Activated naive CD8-positive, alpha-beta T cell treated with anti-CD3 and anti-CD28 coated beads, Interleukin-2, amount 10 ng/mL, durations not matched to agents 7 days and 5 days (primary cell): ENCODE data around the gene PLAAT2. TPM values are rescaled to one million over a fixed set of nuclear protein-coding genes. Genes with fewer than 3 reads are reported as not detected.

Experiments used
- ATAC-seq: fragments of 150-1000 bp; cut with Tn5 transposase; one replicate; pipeline ENCODE4 v1.10.0; 2021; ENCODE audit warnings: low read depth, moderate library complexity
- POLR2A ChIA-PET: fragments of 350-600 bp; sonication (Branson Sonifier 250); formaldehyde crosslinking; loops from one replicate; lab custom pipeline; 2021; ENCODE audit warnings: antibody characterized with exemption; lab: Charles Lee
- DNase-seq: peaks from one replicate; pipeline ENCODE4 v3.0.0; 2021
- H3K27ac Mint-ChIP-seq: one replicate; pipeline ENCODE4 v1.8.0; 2022; ENCODE audit warnings: mild to moderate bottlenecking, mixed read lengths
- H3K27me3 Mint-ChIP-seq: one replicate; pipeline ENCODE4 v1.8.0; 2022; ENCODE audit warnings: mild to moderate bottlenecking, moderate library complexity, mixed read lengths
- H3K36me3 Mint-ChIP-seq: one replicate; pipeline ENCODE4 v1.8.0; 2021; ENCODE audit warnings: mild to moderate bottlenecking, mixed read lengths
- H3K4me1 Mint-ChIP-seq: one replicate; pipeline ENCODE4 v1.8.0; 2021; ENCODE audit warnings: mixed read lengths
- H3K4me3 Mint-ChIP-seq: one replicate; pipeline ENCODE4 v1.8.0; 2022; ENCODE audit warnings: mild to moderate bottlenecking, moderate library complexity, mixed read lengths
- H3K9me3 Mint-ChIP-seq: one replicate; pipeline ENCODE4 v1.8.0; 2021; ENCODE audit warnings: mixed read lengths
- total RNA-seq, 2 experiments: library from RNA; stranded (reverse); gene quantifications; one replicate each; pipeline ENCODE4 v1.2.3, GENCODE V29; 2021

The PLAAT2 gene
- total RNA-seq, 2 experiments from 2014 or later = 0.58 TPM; not detected in 1

DNA sequence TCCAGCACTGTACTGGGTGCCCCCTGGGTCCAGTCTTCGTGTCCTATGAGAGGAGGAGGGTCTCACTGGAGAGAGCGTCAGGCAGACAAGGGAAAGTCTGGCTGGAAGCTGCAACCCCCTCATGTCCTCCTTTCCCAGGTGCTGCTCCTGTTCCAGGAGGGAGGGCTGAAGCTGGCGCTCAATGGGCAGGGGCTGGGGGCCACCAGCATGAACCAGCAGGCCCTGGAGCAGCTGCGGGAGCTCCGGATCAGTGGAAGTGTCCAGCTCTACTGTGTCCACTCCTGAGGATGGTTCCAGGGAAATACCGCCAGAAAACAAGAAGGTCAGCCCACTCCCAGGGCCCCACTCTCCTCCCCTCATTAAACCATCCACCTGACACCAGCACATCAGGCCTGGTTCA lies 47.1 kb downstream of the PLAAT2 start:
- Mint-ChIP-seq H3K4me1 (peaks cover 5% of the 10 kb centered on the region), H3K4me3 (no peak overlapping the region), H3K36me3 (no peaks in the 10 kb centered on the region), H3K27ac (no peak overlapping the region), H3K27me3 (no peaks in the 10 kb centered on the region), H3K9me3 (no peaks in the 10 kb centered on the region)
- ATAC-seq = no peak
- POLR2A ChIA-PET = no interaction called here
- DNase-seq = no peak

DNA sequence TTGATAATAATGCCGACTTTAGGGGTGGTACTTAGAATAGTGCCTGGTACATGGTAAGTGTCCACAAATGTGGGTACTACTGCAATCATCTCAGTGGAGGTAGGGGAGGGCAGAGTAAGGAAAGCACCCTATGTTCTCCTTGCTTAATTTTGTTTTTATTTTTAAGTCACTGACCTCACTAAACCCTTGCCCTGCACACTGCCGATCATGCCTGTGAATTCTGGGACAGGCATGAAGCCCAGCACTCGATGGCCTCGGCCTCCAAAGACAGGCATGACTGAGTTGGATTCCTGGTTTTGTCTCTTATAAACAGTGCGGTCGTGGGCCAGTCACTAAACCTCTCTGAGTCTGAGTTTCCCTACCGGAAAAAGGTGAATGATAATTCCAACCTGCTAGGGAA lies 50.4 kb downstream of the PLAAT2 start:
- H3K36me3 Mint-ChIP-seq = no peaks in the 10 kb centered on the region
- no peak overlapping the region for H3K27ac Mint-ChIP-seq
- H3K27me3 Mint-ChIP-seq = no peaks in the 10 kb centered on the region
- POLR2A ChIA-PET = interaction anchor here (0.7 kb wide), 1 partner anchor 614 kb away, joined by 6 read pairs; no protein-coding TSS in a partner anchor
- DNase-seq (no peak), ATAC-seq (no peak)
- no peaks in the 10 kb centered on the region for H3K4me1 Mint-ChIP-seq
- no peak overlapping the region for H3K4me3 Mint-ChIP-seq
- H3K9me3 Mint-ChIP-seq = no peaks in the 10 kb centered on the region

DNA sequence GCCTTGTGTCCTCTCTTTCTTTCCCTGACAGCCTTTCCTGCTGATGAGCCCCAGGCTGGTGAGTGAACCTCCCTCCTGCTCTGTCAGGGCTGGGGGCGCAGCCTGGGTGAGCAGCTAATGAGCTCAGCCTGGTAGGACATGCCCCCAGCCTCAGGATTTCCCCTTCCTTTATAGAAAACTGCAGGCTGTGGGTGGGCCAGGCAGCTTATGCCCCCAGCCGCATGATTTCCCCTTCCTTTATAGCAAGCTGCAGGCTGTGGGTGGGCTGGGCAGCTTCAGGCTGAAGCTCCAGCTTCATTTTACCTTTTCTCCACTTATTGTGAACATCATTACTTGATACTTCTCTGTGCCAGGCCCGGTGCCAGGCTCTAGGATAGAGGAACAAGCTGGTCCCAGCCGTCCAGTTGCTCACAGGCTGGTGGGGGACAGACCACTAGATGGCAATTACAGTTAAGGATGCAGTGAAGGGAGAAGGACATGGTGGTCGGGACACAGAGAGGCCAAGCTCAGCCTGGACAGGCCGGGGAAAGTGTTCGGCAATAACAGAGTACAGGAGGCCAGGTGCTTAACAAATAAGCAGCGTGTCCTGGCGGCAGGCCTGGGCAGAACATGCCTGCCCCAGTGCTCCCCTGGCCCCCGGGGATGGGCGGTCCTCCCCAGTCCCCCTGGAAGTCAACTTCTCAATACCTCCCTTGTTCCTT lies 52.0 kb downstream of the PLAAT2 start:
- DNase-seq (no peak), ATAC-seq (no peak)
- H3K4me1 Mint-ChIP-seq = no peaks in the 10 kb centered on the region
- no peaks in the 10 kb centered on the region for H3K27me3 Mint-ChIP-seq
- H3K9me3 Mint-ChIP-seq = no peaks in the 10 kb centered on the region
- H3K4me3 Mint-ChIP-seq = no peak overlapping the region
- no peaks in the 10 kb centered on the region for H3K36me3 Mint-ChIP-seq
- H3K27ac Mint-ChIP-seq = no peak overlapping the region
- POLR2A ChIA-PET = no interaction called here

DNA sequence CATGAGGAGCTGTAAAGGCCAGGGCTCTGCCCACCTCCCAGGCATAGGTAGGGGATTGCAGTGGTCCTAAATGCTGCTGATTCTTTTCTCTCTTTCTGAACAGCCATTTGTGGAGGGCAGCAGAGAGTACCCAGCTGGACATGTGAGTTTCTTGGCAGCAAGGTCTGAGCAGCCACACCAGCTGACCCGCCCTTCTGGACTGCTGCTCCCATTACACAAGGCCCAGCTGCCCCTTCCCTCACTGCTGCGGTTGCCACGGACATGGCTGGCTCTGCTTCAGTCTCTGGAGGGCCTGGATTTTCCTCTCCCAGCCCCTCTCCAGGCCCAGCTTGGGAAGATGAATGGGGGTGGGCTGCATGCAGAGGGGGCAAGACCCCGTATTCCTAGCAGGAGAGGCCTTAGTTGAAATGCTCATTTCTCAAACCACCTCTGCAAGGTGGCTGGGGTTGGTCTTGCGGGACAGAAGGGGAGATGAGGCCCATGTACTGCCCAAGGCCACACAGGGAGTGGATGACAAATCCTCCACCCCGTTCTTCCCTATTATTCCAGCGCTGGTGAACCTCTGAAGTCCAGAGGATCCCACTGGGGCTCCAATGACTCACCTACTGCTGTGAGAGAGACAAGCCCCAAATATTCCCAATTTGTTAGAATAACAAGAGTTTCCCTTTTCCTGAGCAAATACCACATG lies 52.7 kb downstream of the PLAAT2 start:
- DNase-seq (no peak), ATAC-seq (no peak)
- POLR2A ChIA-PET = no interaction called here
- Mint-ChIP-seq H3K4me1 (no peaks in the 10 kb centered on the region), H3K27ac (no peak overlapping the region), H3K36me3 (no peaks in the 10 kb centered on the region), H3K9me3 (no peaks in the 10 kb centered on the region), H3K4me3 (no peak overlapping the region), H3K27me3 (no peaks in the 10 kb centered on the region)

DNA sequence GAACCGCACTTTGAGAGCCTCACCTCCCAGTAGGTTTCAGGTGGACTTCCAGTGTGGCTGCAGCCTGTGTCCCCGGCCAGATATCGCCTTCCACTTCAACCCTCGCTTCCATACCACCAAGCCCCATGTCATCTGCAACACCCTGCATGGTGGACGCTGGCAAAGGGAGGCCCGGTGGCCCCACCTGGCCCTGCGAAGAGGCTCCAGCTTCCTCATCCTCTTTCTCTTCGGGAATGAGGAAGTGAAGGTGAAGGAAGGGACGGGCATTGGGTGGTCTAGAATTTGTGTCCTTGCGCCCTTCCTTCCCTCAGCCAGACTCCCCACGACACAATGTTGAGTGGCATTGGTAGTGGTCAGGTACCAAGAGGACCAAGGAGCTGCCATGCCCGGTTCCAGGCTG lies 54.4 kb downstream of the PLAAT2 start:
- no peaks in the 10 kb centered on the region for H3K9me3 Mint-ChIP-seq
- no peaks in the 10 kb centered on the region for H3K27me3 Mint-ChIP-seq
- POLR2A ChIA-PET = no interaction called here
- no peak overlapping the region for H3K27ac Mint-ChIP-seq
- DNase-seq = no peak
- no peak overlapping the region for H3K4me3 Mint-ChIP-seq
- no peaks in the 10 kb centered on the region for H3K36me3 Mint-ChIP-seq
- no peak for ATAC-seq
- peaks cover 2% of the 10 kb centered on the region for H3K4me1 Mint-ChIP-seq

DNA sequence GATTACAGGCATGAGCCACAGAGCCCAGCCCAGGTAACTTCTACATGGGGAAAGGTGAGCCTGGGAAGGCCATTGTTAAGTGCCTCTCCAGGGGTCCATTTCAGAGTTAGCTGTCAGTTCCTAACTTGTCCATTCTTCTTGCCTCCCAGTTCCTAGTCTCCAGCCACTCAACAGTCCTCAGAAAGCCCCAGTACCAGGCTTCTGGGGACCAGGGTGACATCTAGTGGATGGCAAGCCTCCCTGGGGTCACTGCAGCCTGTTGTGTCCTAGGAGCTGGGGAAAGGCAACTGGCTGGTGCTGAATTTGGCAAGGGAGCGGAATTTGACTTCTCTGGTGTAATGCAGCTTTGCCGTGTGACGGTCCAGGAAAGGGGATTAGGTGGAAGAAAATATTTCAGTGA lies 55.2 kb downstream of the PLAAT2 start:
- Mint-ChIP-seq H3K4me3 (no peak overlapping the region), H3K27me3 (no peaks in the 10 kb centered on the region), H3K9me3 (no peaks in the 10 kb centered on the region), H3K4me1 (peaks cover 2% of the 10 kb centered on the region), H3K27ac (no peak overlapping the region), H3K36me3 (peaks cover 2% of the 10 kb centered on the region)
- POLR2A ChIA-PET = interaction anchor here (0.6 to 0.7 kb wide), 2 partner anchors 88 to 167 kb away, joined by 3 to 6 read pairs; no protein-coding TSS in a partner anchor
- DNase-seq (peak; percentile 24), ATAC-seq (no peak)

DNA sequence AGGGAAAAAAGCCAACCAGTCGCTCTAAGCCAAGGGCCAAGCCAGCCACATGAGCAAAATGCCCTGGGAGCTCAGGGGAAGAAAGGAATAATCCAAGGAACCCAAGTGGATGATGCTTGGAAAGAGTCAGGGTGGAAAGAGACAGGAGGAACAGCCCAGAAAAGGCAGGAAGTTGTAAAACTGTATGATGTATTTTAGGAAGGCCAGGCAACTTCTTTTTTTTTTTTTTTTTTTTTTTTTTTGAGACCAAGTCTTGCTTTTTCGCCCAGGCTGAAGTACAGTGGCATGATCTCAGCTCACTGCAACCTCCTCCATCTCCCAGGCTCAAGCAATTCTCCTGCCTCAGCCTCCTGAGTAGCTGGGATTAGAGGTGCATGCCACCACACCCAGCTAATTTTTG lies 55.7 kb downstream of the PLAAT2 start:
- Mint-ChIP-seq H3K4me3 (no peak overlapping the region), H3K27ac (no peak overlapping the region), H3K36me3 (peaks cover 5% of the 10 kb centered on the region), H3K27me3 (no peaks in the 10 kb centered on the region), H3K4me1 (peaks cover 4% of the 10 kb centered on the region), H3K9me3 (peaks cover 2% of the 10 kb centered on the region)
- no peak for DNase-seq
- ATAC-seq = no peak
- POLR2A ChIA-PET = interaction anchor here (0.6 to 0.7 kb wide), 3 partner anchors 89 to 1106 kb away, joined by 3 to 7 read pairs (median 6); no protein-coding TSS in a partner anchor

DNA sequence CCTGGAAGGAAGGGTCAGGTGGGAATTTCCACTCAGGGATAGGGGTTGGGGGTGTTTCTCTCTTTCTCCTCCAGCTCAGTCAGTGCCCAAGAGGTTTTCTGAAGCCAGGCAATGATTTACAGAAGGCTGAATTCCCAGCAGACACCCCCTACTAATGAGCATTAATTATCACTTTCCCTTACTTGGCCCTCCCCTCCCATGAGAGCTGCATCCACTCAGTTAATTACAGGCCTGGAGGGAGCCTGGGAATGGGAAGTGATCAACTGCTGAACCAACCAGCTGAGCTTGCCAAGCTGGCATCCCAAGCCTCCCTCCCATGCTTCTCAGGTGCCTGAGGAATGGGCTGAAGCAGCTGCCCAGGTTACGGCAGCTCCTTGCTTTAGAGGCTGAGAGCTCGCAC lies 56.3 kb downstream of the PLAAT2 start:
- Mint-ChIP-seq H3K9me3 (peaks cover 4% of the 10 kb centered on the region), H3K4me1 (peaks cover 9% of the 10 kb centered on the region), H3K4me3 (no peak overlapping the region), H3K27ac (no peak overlapping the region), H3K36me3 (peaks cover 5% of the 10 kb centered on the region), H3K27me3 (no peaks in the 10 kb centered on the region)
- DNase-seq (peak; percentile 18), ATAC-seq (no peak)
- POLR2A ChIA-PET = interaction anchor here (0.7 kb wide), 1 partner anchor 1106 kb away, joined by 7 read pairs; no protein-coding TSS in a partner anchor

DNA sequence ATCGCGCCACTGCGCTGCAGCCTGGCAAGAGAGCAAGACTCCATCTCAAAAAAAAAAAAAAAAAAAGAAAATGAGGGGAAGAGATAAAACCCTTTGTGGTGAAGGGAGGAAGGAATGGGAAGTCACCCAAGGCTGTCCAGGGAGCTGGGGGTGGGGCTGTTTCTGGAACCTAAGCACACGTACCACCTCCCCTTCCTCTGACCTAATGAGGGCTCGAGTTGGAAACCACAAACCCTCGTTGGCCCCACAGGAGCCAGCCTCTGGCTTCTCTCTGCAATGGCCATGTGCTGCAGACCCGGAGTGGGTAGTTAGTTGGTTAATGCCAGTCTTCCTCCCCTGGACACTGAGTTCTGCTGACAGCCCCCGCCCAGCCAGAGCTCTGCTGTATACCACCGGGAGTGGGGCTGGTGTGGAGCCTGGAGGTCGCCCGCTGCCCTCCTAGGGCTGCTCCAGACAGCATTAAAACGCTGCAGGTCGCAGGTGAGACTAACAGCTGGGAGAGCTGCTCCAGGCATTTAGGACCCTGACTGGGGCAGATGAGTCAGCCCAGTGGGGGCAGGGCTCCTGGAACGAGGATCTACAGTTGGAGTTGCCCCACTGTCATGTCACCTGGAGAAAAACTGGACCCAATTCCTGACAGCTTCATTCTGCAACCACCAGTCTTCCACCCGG lies 57.2 kb downstream of the PLAAT2 start, which contains the start of gene LGALS12:
Gene LGALS12, plus strand, starts transcription at position 228 of the 672 bp plus-strand sequence. Its CDS starts 375 bp downstream, at position 603.
- peaks cover 4% of the 10 kb centered on the region for H3K9me3 Mint-ChIP-seq
- DNase-seq (peak; percentile 20), ATAC-seq (no peak)
- no peak within 1 kb of the TSS for H3K4me3 Mint-ChIP-seq
- H3K27ac Mint-ChIP-seq = no peak within 1 kb of the TSS
- no peaks in the 10 kb centered on the region for H3K27me3 Mint-ChIP-seq
- H3K36me3 Mint-ChIP-seq = peaks cover 5% of the 10 kb centered on the region
- POLR2A ChIA-PET = no interaction called here
- H3K4me1 Mint-ChIP-seq = peaks cover 9% of the 10 kb centered on the region

DNA sequence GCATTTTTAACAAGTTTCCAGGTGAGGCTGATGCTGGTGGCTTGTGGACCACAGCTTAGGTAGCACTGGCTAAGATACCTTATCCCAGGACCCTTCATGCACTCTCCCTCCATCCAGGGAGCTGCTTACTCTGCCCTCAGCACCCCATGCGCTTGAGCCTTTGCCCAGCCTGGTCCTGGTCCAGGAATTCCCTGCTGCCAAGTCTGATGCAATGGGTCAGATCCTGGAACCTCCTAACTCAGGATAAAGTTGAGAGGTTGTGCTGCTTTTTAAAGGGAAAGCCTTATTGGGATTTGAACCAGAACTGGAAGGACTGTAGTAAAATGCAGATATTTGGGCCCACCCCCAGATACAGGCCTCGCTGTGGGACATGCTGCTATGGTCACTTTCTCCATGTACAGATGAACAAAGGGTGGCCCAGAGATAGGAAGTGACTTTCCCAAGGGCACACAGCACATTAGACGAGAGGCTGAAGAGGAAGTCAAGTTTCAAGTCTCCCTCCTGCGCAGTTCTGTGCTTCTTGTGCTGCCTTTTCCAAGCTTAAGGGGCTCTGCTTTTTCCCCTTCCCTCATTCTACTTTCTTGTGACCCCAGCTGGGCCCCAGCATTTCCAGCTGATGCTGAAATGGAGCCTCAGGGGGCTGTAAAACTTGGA lies 58.1 kb downstream of the PLAAT2 start:
- H3K9me3 Mint-ChIP-seq = peaks cover 9% of the 10 kb centered on the region
- H3K27ac Mint-ChIP-seq = no peak overlapping the region
- H3K4me3 Mint-ChIP-seq = no peak overlapping the region
- H3K36me3 Mint-ChIP-seq = peaks cover 10% of the 10 kb centered on the region
- no peak for ATAC-seq
- POLR2A ChIA-PET = no interaction called here
- DNase-seq = no peak
- H3K4me1 Mint-ChIP-seq = peaks cover 9% of the 10 kb centered on the region
- H3K27me3 Mint-ChIP-seq = no peaks in the 10 kb centered on the region

DNA sequence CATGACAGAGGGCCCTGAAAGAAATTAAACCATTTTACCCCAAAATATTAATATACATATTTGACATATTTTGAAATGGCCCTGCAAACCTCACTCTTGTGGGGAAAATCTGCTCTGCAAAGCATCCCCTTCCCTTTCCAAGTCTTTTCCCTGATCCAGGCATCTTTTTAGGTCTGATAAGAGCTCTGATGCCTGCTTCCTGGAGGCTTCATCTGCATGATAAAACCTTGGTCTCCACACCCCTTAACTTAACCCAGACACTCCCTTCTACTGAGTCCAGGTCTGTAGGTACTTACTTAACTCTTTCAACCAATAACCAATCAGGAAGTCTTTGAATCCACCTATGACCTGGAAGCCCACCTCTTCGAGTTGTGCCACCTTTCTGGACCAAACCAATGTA lies 59.1 kb downstream of the PLAAT2 start:
- Mint-ChIP-seq H3K4me3 (no peak overlapping the region), H3K36me3 (peaks cover 12% of the 10 kb centered on the region), H3K9me3 (peaks cover 17% of the 10 kb centered on the region), H3K4me1 (peaks cover 9% of the 10 kb centered on the region), H3K27me3 (peaks cover 2% of the 10 kb centered on the region), H3K27ac (no peak overlapping the region)
- ATAC-seq = no peak
- no peak for DNase-seq
- POLR2A ChIA-PET = no interaction called here

DNA sequence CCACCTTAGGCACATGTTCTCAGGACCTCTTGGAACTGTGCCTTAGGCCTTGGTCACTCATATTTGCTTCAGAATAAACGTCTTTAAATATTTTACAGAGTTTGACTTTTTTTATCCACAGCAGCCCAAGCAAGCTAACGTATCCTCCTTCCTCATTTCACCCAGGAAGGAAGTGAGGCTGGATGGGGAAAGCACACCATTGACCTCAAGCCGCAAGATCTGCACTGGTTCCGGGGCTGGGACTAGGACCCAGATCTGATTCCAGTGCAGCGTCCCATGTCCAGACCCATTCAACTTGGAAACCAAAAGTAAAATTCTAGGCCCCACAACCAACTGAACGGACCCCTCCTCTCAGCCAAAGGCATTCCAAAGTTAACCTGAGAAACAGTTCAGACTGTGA lies 59.7 kb downstream of the PLAAT2 start:
- Mint-ChIP-seq H3K4me1 (peaks cover 9% of the 10 kb centered on the region), H3K4me3 (no peak overlapping the region), H3K27me3 (peaks cover 3% of the 10 kb centered on the region), H3K27ac (no peak overlapping the region), H3K36me3 (peaks cover 12% of the 10 kb centered on the region), H3K9me3 (peaks cover 17% of the 10 kb centered on the region)
- no peak for ATAC-seq
- POLR2A ChIA-PET = no interaction called here
- DNase-seq = no peak
